ENCODE results near the gene KRT27.
"Not testable (repeated sequence)": the region's sequence is repeated elsewhere in the genome, so short reads cannot be mapped to it uniquely, and the experiment has no call there.

KRT27 gene

GRCh38 chr17:40755231-40755630, 27.1 kb downstream of the KRT27 start, which contains the start of gene KRT25:
KRT25 (minus strand) TSS chr17:40755331; CDS start chr17:40755271, 60 bp downstream.
- DNase-seq (ENCODE audit: low spot score): no peak

- no peak for DNase-seq (ENCODE audit: low spot score)
Measured at GRCh38 chr17:40753804-40754203, 28.5 kb downstream of the KRT27 start.

- no peak for DNase-seq (ENCODE audit: low spot score)
Measured at GRCh38 chr17:40751065-40751464, 31.3 kb downstream of the KRT27 start.

GRCh38 chr17:40750391-40750790, 32.0 kb downstream of the KRT27 start:
- DNase-seq (ENCODE audit: low spot score): no peak

GRCh38 chr17:40748666-40749065, 33.7 kb downstream of the KRT27 start:
- not testable (repeated sequence) for DNase-seq (ENCODE audit: low spot score)

- DNase-seq (ENCODE audit: low spot score): no peak
Measured at GRCh38 chr17:40738553-40738952, 43.8 kb downstream of the KRT27 start.

GRCh38 chr17:40735016-40735415, 47.3 kb downstream of the KRT27 start:
- no peak for DNase-seq (ENCODE audit: low spot score)

GRCh38 chr17:40734018-40734417, 48.3 kb downstream of the KRT27 start:
- DNase-seq (ENCODE audit: low spot score): no peak

GRCh38 chr17:40730970-40731369, 51.4 kb downstream of the KRT27 start:
- no peak for DNase-seq (ENCODE audit: low spot score)

- DNase-seq (ENCODE audit: low spot score): no peak
Measured at GRCh38 chr17:40727447-40728231, 54.7 kb downstream of the KRT27 start.

- no peak for DNase-seq (ENCODE audit: low spot score)
Measured at GRCh38 chr17:40726919-40727318, 55.4 kb downstream of the KRT27 start.
